Measurements from ENCODE around the gene SLITRK2. TPM values are rescaled to one million over a fixed set of nuclear protein-coding genes. Genes with fewer than 3 reads are reported as not detected.

SLITRK2 gene
- total RNA-seq, 4 donors from 2014 or later, result 0.87 to 2.7 (median 1.9) TPM

- TF ChIP-seq POLR2AphosphoS5 (IDR thresholded peaks at IDR 0.05) (no peak), CTCF (IDR thresholded peaks at IDR 0.05) (no peak), EP300 (IDR thresholded peaks at IDR 0.05) (no peak), POLR2A (IDR thresholded peaks at IDR 0.05) (no peak)
- H3K27ac ChIP-seq, result no peak overlapping the region
- 65% methylated on average over 7 of the region's 7 CpGs for WGBS
- H3K4me3 ChIP-seq, result no peak overlapping the region
- no peaks in the 10 kb centered on the region for H3K36me3 ChIP-seq
- DNase-seq (ENCODE audit: low spot score in 2 of 2), result no peak
- no peaks in the 10 kb centered on the region for H3K9me3 ChIP-seq
- peaks cover 9% of the 10 kb centered on the region for H3K27me3 ChIP-seq
- peaks cover 4% of the 10 kb centered on the region for H3K4me1 ChIP-seq
These were observed 5.5 kb downstream of the SLITRK2 start for GRCh38 chrX:145823132-145823531.

DNA sequence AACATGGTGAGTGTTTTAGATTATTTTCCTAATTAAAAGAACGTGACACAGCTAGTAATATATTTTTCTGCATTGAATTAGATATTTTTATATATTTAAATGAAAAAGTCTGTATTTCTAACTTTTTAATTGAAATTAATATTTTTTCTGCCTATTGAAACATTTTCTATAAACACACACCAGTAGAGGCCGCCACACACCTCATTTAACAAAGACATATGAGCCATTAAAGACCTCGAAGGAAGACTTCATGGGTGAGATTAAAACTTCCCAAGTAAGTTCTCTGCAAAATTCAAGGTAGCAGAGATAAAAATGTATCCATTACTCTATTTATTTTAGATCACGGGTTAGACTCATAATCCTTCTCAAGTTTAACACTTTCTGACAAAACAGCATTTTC is 8.3 kb downstream of the SLITRK2 start:
- Histone ChIP-seq H3K4me1 (no peaks in the 10 kb centered on the region), H3K9me3 (no peaks in the 10 kb centered on the region), H3K27me3 (no peaks in the 10 kb centered on the region), H3K36me3 (no peaks in the 10 kb centered on the region), H3K4me3 (no peak overlapping the region), H3K27ac (no peak overlapping the region)
- no peak for DNase-seq (ENCODE audit: low spot score in 2 of 2)
- no peak for TF ChIP-seq CTCF (IDR thresholded peaks at IDR 0.05)
- WGBS, result 11% methylated on average over 4 of the region's 4 CpGs

- Histone ChIP-seq H3K27ac (no peak overlapping the region), H3K4me1 (no peaks in the 10 kb centered on the region), H3K36me3 (no peaks in the 10 kb centered on the region), H3K4me3 (no peak overlapping the region), H3K9me3 (no peaks in the 10 kb centered on the region), H3K27me3 (no peaks in the 10 kb centered on the region)
- WGBS, result 61% methylated on average over 4 of the region's 4 CpGs
- no peak for DNase-seq (ENCODE audit: low spot score in 2 of 2)
- TF ChIP-seq CTCF (IDR thresholded peaks at IDR 0.05) (no peak), EP300 (IDR thresholded peaks at IDR 0.05) (no peak), POLR2A (IDR thresholded peaks at IDR 0.05) (no peak), POLR2AphosphoS5 (IDR thresholded peaks at IDR 0.05) (no peak)
These were observed 8.8 kb downstream of the SLITRK2 start for GRCh38 chrX:145826466-145826865.

GRCh38 chrX:145832796-145833195 is 15.2 kb downstream of the SLITRK2 start:
- H3K9me3 ChIP-seq, result no peaks in the 10 kb centered on the region
- TF ChIP-seq EP300 (IDR thresholded peaks at IDR 0.05) (no peak), POLR2AphosphoS5 (IDR thresholded peaks at IDR 0.05) (no peak), POLR2A (IDR thresholded peaks at IDR 0.05) (no peak), CTCF (IDR thresholded peaks at IDR 0.05) (no peak)
- no peak for DNase-seq (ENCODE audit: low spot score in 2 of 2)
- H3K27me3 ChIP-seq, result no peaks in the 10 kb centered on the region
- H3K4me1 ChIP-seq, result no peaks in the 10 kb centered on the region
- no peaks in the 10 kb centered on the region for H3K36me3 ChIP-seq
- WGBS, result 67% methylated on average over 5 of the region's 5 CpGs
- H3K4me3 ChIP-seq, result no peak overlapping the region
- H3K27ac ChIP-seq, result no peak overlapping the region

DNA sequence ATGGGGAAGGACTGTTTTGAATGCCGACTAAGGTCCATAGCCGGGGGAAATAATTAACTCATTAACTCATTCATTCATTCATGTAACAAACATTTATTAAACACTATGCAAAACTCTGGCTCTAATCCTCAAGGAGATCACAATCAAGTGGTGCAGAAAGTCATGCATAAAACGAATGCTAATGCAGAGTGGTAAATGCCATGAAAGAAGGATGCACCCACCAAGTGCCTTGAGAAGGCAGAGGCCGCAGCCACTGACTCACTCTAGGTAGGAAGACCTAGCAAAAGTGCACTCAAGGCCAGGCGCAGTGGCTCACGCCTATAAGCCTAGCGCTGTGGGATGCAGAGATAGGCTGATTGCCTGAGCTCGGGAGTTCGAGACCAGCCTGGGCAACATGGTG is 22.9 kb downstream of the SLITRK2 start:
- Histone ChIP-seq H3K27me3 (no peaks in the 10 kb centered on the region), H3K36me3 (no peaks in the 10 kb centered on the region), H3K4me3 (no peak overlapping the region), H3K27ac (no peak overlapping the region), H3K4me1 (no peaks in the 10 kb centered on the region), H3K9me3 (no peaks in the 10 kb centered on the region)
- DNase-seq (ENCODE audit: low spot score in 2 of 2), result no peak
- no peak for TF ChIP-seq EP300 (IDR thresholded peaks at IDR 0.05)
- no peak for TF ChIP-seq CTCF (IDR thresholded peaks at IDR 0.05)
- TF ChIP-seq POLR2AphosphoS5 (IDR thresholded peaks at IDR 0.05), result no peak
- no peak for TF ChIP-seq POLR2A (IDR thresholded peaks at IDR 0.05)
- WGBS, result 74% methylated on average over 8 of the region's 9 CpGs
